HG02840 (cell line): ENCODE measurements around the gene KCTD7.
"Not testable (repeated sequence)": the region's sequence is repeated elsewhere in the genome, so short reads cannot be mapped to it uniquely, and the experiment has no call there.

ENCODE experiments used
- ATAC-seq: cut with Tn5 transposase; IDR thresholded peaks from one replicate; pipeline ENCODE4 v1.9.1; 2021; ENCODE audit warnings: mild to moderate bottlenecking, moderate library complexity, moderate number of reproducible peaks; ENCODE audit not compliant: unreplicated experiment, low FRiP score

Gene KCTD7

GRCh38 chr7:66673124-66673640, 44.5 kb downstream of the KCTD7 start:
- ATAC-seq: not testable (repeated sequence)

- no peak for ATAC-seq
Observed at GRCh38 chr7:66679633-66680244, 51.1 kb downstream of the KCTD7 start.

GRCh38 chr7:66681491-66682349, 53.0 kb downstream of the KCTD7 start:
- peak; percentile 92 for ATAC-seq

- ATAC-seq: peak; percentile 24
Observed at GRCh38 chr7:66682350-66683093, 53.8 kb downstream of the KCTD7 start.

GRCh38 chr7:66683094-66683769, 54.6 kb downstream of the KCTD7 start:
- ATAC-seq: not testable (repeated sequence)

- ATAC-seq: no peak
Observed at GRCh38 chr7:66683770-66684123, 55.1 kb downstream of the KCTD7 start.

- ATAC-seq: not testable (repeated sequence)
Observed at GRCh38 chr7:66685663-66686062, 57.0 kb downstream of the KCTD7 start.

GRCh38 chr7:66687186-66687585, 58.5 kb downstream of the KCTD7 start:
- ATAC-seq: no peak

GRCh38 chr7:66687672-66688071, 59.0 kb downstream of the KCTD7 start:
- not testable (repeated sequence) for ATAC-seq

- no peak for ATAC-seq
Observed at GRCh38 chr7:66689081-66689480, 60.4 kb downstream of the KCTD7 start.

- no peak for ATAC-seq
Observed at GRCh38 chr7:66693331-66693730, 64.7 kb downstream of the KCTD7 start.
